HCT116 (cell line): ENCODE measurements around the gene PRIMPOL. TPM values are rescaled to one million over a fixed set of nuclear protein-coding genes. Genes with fewer than 3 reads are reported as not detected.

Experiments
- ATAC-seq: fragments of 200-7000 bp; cut with Tn5 transposase; 2 replicates; pipeline ENCODE4 v1.9.1; 2020; ENCODE audit warnings: mild to moderate bottlenecking, moderate library complexity
- BruUV-seq: library from RNA; stranded (reverse); fragments of 400-500 nt; replicated peaks from 2 replicates; lab custom pipeline; 2021; lab: Mats Ljungman, UMichigan
- CTCF ChIA-PET: fragments of 300-600 bp; sonication (Branson Sonifier 250); formaldehyde crosslinking; loops from one replicate; lab custom pipeline; 2021; ENCODE audit warnings: antibody characterized with exemption; lab: Charles Lee
- POLR2A ChIA-PET: fragments of 300-600, 350-600 bp; sonication (Branson Sonifier 250); formaldehyde crosslinking; loops from one replicate; lab custom pipeline; 2021; ENCODE audit warnings: antibody characterized with exemption; lab: Charles Lee
- RAD21 ChIA-PET, 2 experiments: fragments of 300-600 bp; sonication (Branson Sonifier 250); formaldehyde crosslinking; loops; one replicate each; lab custom pipeline; 2023; ENCODE audit warnings: low total read pairs in 2 of 2; ENCODE audit not compliant: uncharacterized antibody in 2 of 2, unreplicated experiment in 2 of 2, low non-redundant PET in 1 of 2; lab: Charles Lee
- DNase-seq: peaks from one replicate; pipeline ENCODE4 v3.0.0-alpha.2; 2010; ENCODE audit warnings: low read depth, low spot score
- H2AFZ ChIP-seq: fragments of 200-600 bp; shearing (Covaris generic), sonication (generic); 2 replicates; pipeline ENCODE4 v1.6.1; 2017; ENCODE audit warnings: low read depth, mixed run types, mixed read lengths, antibody characterized with exemption, low read length; ENCODE audit not compliant: poor library complexity, severe bottlenecking
- H3K27ac ChIP-seq: 2 replicates; pipeline ENCODE4 v1.5.1; 2012; ENCODE audit warnings: low read depth, low read length
- H3K27me3 ChIP-seq: fragments of 200-600 bp; sonication (generic); 2 replicates; pipeline ENCODE4 v1.6.1; 2016; ENCODE audit warnings: mixed run types, low read length, mixed read lengths; ENCODE audit not compliant: insufficient read depth
- H3K36me3 ChIP-seq, 2 experiments: fragments of 200-500 bp in 1 of 2; fragments of 200-600 bp in 1 of 2; sonication (Bioruptor generic) in 1 of 2; sonication (generic) in 1 of 2; 2 replicates each; pipeline versions ENCODE4 v1.5.1 to v1.6.1; 2014 to 2016; ENCODE audit warnings: low read length in 2 of 2, inconsistent platforms in 1 of 2, mixed read lengths in 1 of 2, mixed run types in 1 of 2; ENCODE audit not compliant: insufficient read depth in 2 of 2, control insufficient read depth in 1 of 2
- H3K4me1 ChIP-seq, 2 experiments: fragments of 200-600 bp in 1 of 2; sonication (generic) in 1 of 2; 2 replicates each; pipeline versions ENCODE4 v1.5.1 to v1.6.1; 2012 to 2017; ENCODE audit warnings: low read length in 2 of 2, inconsistent platforms in 1 of 2, mild to moderate bottlenecking in 1 of 2, mixed read lengths in 1 of 2, mixed run types in 1 of 2, moderate library complexity in 1 of 2; ENCODE audit not compliant: insufficient read depth in 2 of 2, control insufficient read depth in 1 of 2
- H3K4me2 ChIP-seq: fragments of 200-600 bp; sonication (generic); 2 replicates; pipeline ENCODE4 v1.6.1; 2017; ENCODE audit warnings: mixed run types, low read length, mixed read lengths
- H3K4me3 ChIP-seq, 2 experiments: fragments of 200-600 bp in 1 of 2; sonication (generic) in 1 of 2; replicated peaks in 1 of 2; 2 replicates each; pipeline ENCODE4 v1.5.1; 2011 to 2016; ENCODE audit warnings: low read length in 2 of 2, control low read depth in 1 of 2, low read depth in 1 of 2, mild to moderate bottlenecking in 1 of 2, mixed read lengths in 1 of 2, mixed run types in 1 of 2
- H3K79me2 ChIP-seq: fragments of 200-600 bp; sonication (generic); 2 replicates; pipeline ENCODE4 v1.6.1; 2017; ENCODE audit warnings: mild to moderate bottlenecking, mixed run types, low read length, moderate library complexity, mixed read lengths; ENCODE audit not compliant: insufficient read depth
- H3K9ac ChIP-seq: fragments of 200-600 bp; sonication (generic); 2 replicates; pipeline ENCODE4 v1.6.1; 2016; ENCODE audit warnings: low read length, mixed read lengths
- H3K9me2 ChIP-seq: fragments of 200-600 bp; sonication (generic), shearing (Covaris generic); 2 replicates; pipeline ENCODE4 v1.6.1; 2017; ENCODE audit warnings: mixed run types, mild to moderate bottlenecking, moderate library complexity; ENCODE audit not compliant: insufficient read depth
- H3K9me3 ChIP-seq, 2 experiments: fragments of 200-500 bp in 1 of 2; fragments of 200-600 bp in 1 of 2; sonication (Bioruptor generic) in 1 of 2; sonication (generic) in 1 of 2; 2 replicates each; pipeline ENCODE4 v1.6.1; 2014 to 2017; ENCODE audit warnings: low read length in 2 of 2, mixed read lengths in 2 of 2, inconsistent platforms in 1 of 2, low read depth in 1 of 2, mild to moderate bottlenecking in 1 of 2, mixed run types in 1 of 2, moderate library complexity in 1 of 2; ENCODE audit not compliant: control insufficient read depth in 1 of 2, insufficient read depth in 1 of 2
- H4K20me1 ChIP-seq: fragments of 200-600 bp; sonication (generic), shearing (Covaris generic); 2 replicates; pipeline ENCODE4 v1.6.1; 2017; ENCODE audit warnings: mixed run types, mild to moderate bottlenecking, moderate library complexity; ENCODE audit not compliant: insufficient read depth
- CBX3 ChIP-seq: IDR thresholded peaks from 2 replicates; pipeline ENCODE4 v1.6.1; 2012; ENCODE audit warnings: low read depth
- CEBPB ChIP-seq: IDR thresholded peaks from 2 replicates; pipeline ENCODE4 v1.6.1; 2012; ENCODE audit warnings: low read depth
- ELF1 ChIP-seq: IDR thresholded peaks from 2 replicates; pipeline ENCODE4 v1.6.1; 2012; ENCODE audit warnings: low read depth, borderline replicate concordance
- EZH2 ChIP-seq: fragments of 200-600 bp; sonication (generic); IDR thresholded peaks from 2 replicates; pipeline ENCODE4 v1.6.1; 2017; ENCODE audit warnings: antibody characterized with exemption, mixed run types
- EZH2phosphoT487 ChIP-seq: fragments of 200-600 bp; IDR thresholded peaks from 2 replicates; pipeline ENCODE4 v1.6.1; 2018; ENCODE audit warnings: antibody characterized with exemption, borderline replicate concordance
- FOSL1 ChIP-seq: IDR thresholded peaks from 2 replicates; pipeline ENCODE4 v1.6.1; 2012; ENCODE audit warnings: low read depth
- POLR2A ChIP-seq: IDR thresholded peaks from 2 replicates; pipeline ENCODE4 v1.7.0; 2011; ENCODE audit warnings: borderline replicate concordance; ENCODE audit not compliant: insufficient read depth, insufficient read length; ENCODE audit errors: extremely low read depth
- RAD21 ChIP-seq: IDR thresholded peaks from 2 replicates; pipeline ENCODE4 v1.6.1; 2012; ENCODE audit warnings: low read depth, mild to moderate bottlenecking
- SIN3A ChIP-seq: IDR thresholded peaks from 2 replicates; pipeline ENCODE4 v1.6.1; 2012; ENCODE audit warnings: low read depth
- SP1 ChIP-seq: IDR thresholded peaks from 2 replicates; pipeline ENCODE4 v1.6.1; 2012; ENCODE audit warnings: low read depth
- TCF7L2 ChIP-seq: IDR thresholded peaks from 2 replicates; pipeline ENCODE4 v1.7.0; 2011; ENCODE audit warnings: borderline replicate concordance, inconsistent platforms; ENCODE audit not compliant: insufficient read depth, insufficient read length; ENCODE audit errors: extremely low read depth
- ZFX ChIP-seq: fragments of 450-650 bp; IDR thresholded peaks from 2 replicates; pipeline ENCODE4 v1.6.1; 2017
- intact Hi-C: fragments of 100-400 bp; cut with micrococcal nuclease; formaldehyde crosslinking; loops from 2 replicates; pipeline ENCODE4 v1.10.0; 2022
- total RNA-seq: library from RNA; stranded (reverse); gene quantifications from one replicate; pipeline ENCODE4 v1.2.1, GENCODE V29; 2021; ENCODE audit not compliant: unreplicated experiment
- TF ChIP-seq, protein P1 (sequence below): IDR thresholded peaks from 2 replicates; pipeline ENCODE4 v1.6.1; 2011; ENCODE audit warnings: mild to moderate bottlenecking, low read length, moderate library complexity; ENCODE audit not compliant: insufficient replicate concordance; ENCODE audit errors: extremely low read depth
- TF ChIP-seq, protein P2 (sequence below): IDR thresholded peaks from 2 replicates; pipeline ENCODE4 v1.6.1; 2012

Gene PRIMPOL
- total RNA-seq, 1 experiment from 2014 or later, result 11.3 TPM

DNA sequence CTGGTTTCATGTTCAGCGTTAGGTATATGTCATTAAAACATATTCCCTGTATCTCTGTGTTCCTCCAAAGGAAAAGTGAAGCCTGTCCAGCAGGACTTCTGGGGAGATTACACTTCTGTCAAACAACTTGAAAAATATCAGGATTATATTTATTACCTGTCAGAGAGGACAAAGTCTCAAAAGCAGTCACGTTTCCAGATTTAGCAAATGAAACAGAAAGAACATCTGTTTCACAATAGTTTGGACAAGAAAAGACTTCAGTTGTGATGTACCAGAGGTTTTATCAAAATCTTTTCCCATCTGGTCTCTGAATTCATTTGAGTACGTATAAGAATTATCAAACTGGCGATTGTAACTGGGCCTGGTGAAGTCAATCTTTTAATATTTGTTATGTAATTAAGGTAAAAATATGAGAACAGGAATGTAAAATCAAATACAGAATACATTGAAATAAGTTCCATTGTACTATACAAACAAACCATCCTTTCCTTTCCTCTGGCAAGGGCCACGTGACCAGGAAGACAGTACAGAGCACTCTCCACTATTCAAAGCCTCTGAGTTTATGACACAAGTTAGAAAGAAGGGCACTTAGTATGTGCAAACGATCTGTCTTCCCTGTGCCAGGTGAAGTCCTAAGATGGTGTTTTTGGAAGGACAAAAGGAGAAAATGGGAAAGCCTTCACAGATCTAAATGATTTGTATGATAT lies 3.5 kb upstream of the PRIMPOL start:
- H3K79me2 ChIP-seq, result peaks cover 36% of the 10 kb centered on the region
- intact Hi-C loops, result no loop called here
- no peaks in the 10 kb centered on the region for H3K36me3 ChIP-seq
- no peak overlapping the region for H2AFZ ChIP-seq
- RAD21 ChIA-PET, result no interaction called here
- DNase-seq (no peak), ATAC-seq (no peak)
- H3K4me1 ChIP-seq, result peaks cover 3 to 14% of the 10 kb centered on the region in 2 experiments; a peak in 2 of 4 replicates
- no peak overlapping the region for H3K4me3 ChIP-seq
- CTCF ChIA-PET, result no interaction called here
- TF ChIP-seq SP1, result no peak
- no peak for TF ChIP-seq CBX3
- TF ChIP-seq TCF7L2, result no peak
- no peaks in the 10 kb centered on the region for H4K20me1 ChIP-seq
- POLR2A ChIA-PET, result no interaction called here
- BruUV-seq, result no TSS peak
- H3K9ac ChIP-seq, result no peak overlapping the region
- no peak overlapping the region for H3K4me2 ChIP-seq
- no peak overlapping the region for H3K27ac ChIP-seq
- no peaks in the 10 kb centered on the region for H3K9me3 ChIP-seq
- H3K9me2 ChIP-seq, result no peaks in the 10 kb centered on the region
- H3K27me3 ChIP-seq, result no peaks in the 10 kb centered on the region

DNA sequence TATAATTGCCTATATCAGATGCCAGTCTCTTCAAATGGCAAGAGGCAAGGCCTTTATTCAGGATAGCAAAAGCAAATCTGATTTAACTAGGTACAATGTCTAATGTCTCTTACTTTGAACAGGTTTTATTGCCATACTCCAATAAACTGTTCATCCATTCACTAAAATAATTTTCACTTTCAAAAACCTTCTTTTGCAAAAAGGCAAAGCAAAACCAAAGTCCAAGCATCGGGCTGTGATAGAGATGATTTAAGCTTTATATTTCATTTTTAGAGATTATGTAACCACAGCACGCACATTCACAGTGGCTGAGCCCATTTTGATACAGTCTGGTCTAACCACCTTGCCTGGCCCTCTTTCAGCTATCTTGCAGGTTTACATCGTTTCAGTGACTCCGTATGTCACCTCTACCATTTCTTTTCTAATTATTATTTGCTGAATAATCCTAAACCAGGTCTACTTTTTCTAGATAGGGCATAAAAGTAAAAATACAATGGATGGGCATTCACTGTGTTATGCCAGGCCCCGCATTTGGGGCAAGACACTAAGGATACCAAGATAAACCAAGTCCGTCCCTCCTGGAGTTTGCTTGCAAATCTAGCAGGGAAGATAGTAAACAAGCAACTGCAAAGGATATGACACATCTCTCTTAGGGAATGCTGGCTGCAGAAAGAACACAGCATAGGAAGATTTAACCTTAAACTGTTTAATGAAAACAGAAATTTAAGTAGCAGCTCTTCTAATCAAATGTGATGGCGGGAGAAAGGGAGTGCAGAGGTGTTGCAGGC lies 2.1 kb upstream of the PRIMPOL start:
- H2AFZ ChIP-seq, result no peak overlapping the region
- no peak for ATAC-seq
- POLR2A ChIA-PET, result interaction anchor here (1.0 kb wide), 1 partner anchor 87 kb away, joined by 3 read pairs; the partner anchor contains the start of gene CENPU
- TF ChIP-seq SP1, result no peak
- TF ChIP-seq CEBPB, result no peak
- TF ChIP-seq, protein P1, sequence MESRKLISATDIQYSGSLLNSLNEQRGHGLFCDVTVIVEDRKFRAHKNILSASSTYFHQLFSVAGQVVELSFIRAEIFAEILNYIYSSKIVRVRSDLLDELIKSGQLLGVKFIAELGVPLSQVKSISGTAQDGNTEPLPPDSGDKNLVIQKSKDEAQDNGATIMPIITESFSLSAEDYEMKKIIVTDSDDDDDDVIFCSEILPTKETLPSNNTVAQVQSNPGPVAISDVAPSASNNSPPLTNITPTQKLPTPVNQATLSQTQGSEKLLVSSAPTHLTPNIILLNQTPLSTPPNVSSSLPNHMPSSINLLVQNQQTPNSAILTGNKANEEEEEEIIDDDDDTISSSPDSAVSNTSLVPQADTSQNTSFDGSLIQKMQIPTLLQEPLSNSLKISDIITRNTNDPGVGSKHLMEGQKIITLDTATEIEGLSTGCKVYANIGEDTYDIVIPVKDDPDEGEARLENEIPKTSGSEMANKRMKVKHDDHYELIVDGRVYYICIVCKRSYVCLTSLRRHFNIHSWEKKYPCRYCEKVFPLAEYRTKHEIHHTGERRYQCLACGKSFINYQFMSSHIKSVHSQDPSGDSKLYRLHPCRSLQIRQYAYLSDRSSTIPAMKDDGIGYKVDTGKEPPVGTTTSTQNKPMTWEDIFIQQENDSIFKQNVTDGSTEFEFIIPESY, result no peak
- TF ChIP-seq CBX3, result no peak
- no peak for TF ChIP-seq EZH2phosphoT487
- TF ChIP-seq, protein P2, sequence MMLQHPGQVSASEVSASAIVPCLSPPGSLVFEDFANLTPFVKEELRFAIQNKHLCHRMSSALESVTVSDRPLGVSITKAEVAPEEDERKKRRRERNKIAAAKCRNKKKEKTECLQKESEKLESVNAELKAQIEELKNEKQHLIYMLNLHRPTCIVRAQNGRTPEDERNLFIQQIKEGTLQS, result no peak
- no peak for TF ChIP-seq FOSL1
- no peak for TF ChIP-seq RAD21
- no peak for TF ChIP-seq EZH2
- TF ChIP-seq POLR2A, result no peak
- no peak for TF ChIP-seq ELF1
- TF ChIP-seq ZFX, result no peak
- no peak for TF ChIP-seq SIN3A

More for the DNA sequence above, 2.1 kb upstream of the PRIMPOL start:
- H3K4me2 ChIP-seq, result peak overlapping the region; percentile 75
- no peaks in the 10 kb centered on the region for H3K9me3 ChIP-seq
- DNase-seq, result no peak
- H3K9ac ChIP-seq, result no peak overlapping the region
- intact Hi-C loops, result loop anchor here (2.0 kb wide), 1 partner anchor 379 kb away; no protein-coding TSS in a partner anchor
- peak overlapping the region in 1 of 2 experiments; percentile 65; a peak in 1 of 4 replicates for H3K4me3 ChIP-seq
- peaks cover 3 to 14% of the 10 kb centered on the region in 2 experiments; a peak in 2 of 4 replicates for H3K4me1 ChIP-seq
- no peaks in the 10 kb centered on the region for H4K20me1 ChIP-seq
- CTCF ChIA-PET, result no interaction called here
- H3K36me3 ChIP-seq, result no peaks in the 10 kb centered on the region
- RAD21 ChIA-PET, result no interaction called here
- H3K27me3 ChIP-seq, result no peaks in the 10 kb centered on the region
- H3K79me2 ChIP-seq, result peaks cover 35% of the 10 kb centered on the region
- TSS peak; percentile 42 for BruUV-seq
- H3K9me2 ChIP-seq, result no peaks in the 10 kb centered on the region
- H3K27ac ChIP-seq, result no peak overlapping the region
